HepG2 (cell line): ENCODE data around the gene PSKH1.

Experiments used
- CENPX ChIP-seq: sonication (generic); formaldehyde crosslinking; IDR thresholded peaks from 2 replicates; pipeline ENCODE4 v1.9.0; 2021; ENCODE audit warnings: mild to moderate bottlenecking, missing genetic modification reagents, moderate library complexity
- IKZF5 ChIP-seq: IDR thresholded peaks from 2 replicates; pipeline ENCODE4 v1.6.1; 2018; ENCODE audit warnings: missing genetic modification reagents, mild to moderate bottlenecking, missing compliant biosample characterization
- KMT2A ChIP-seq: sonication (generic); formaldehyde crosslinking; IDR thresholded peaks from 2 replicates; pipeline ENCODE4 v1.4.0; 2020; ENCODE audit warnings: missing genetic modification reagents
- NFYB ChIP-seq: sonication (generic); formaldehyde crosslinking; IDR thresholded peaks from 2 replicates; pipeline ENCODE4 v1.4.0; 2020; ENCODE audit warnings: missing genetic modification reagents
- POLR2G ChIP-seq: fragments of 200-400 bp; formaldehyde crosslinking; IDR thresholded peaks from 2 replicates; pipeline ENCODE4 v1.6.1; 2018; ENCODE audit warnings: mild to moderate bottlenecking, low read depth, low read length, moderate library complexity
- PRDM4 ChIP-seq: sonication (generic); formaldehyde crosslinking; IDR thresholded peaks from 2 replicates; pipeline ENCODE4 v1.9.0; 2021; ENCODE audit warnings: missing genetic modification reagents, borderline replicate concordance
- SATB2 ChIP-seq: sonication (generic); formaldehyde crosslinking; IDR thresholded peaks from 2 replicates; pipeline ENCODE4 v1.5.0; 2020; ENCODE audit warnings: missing genetic modification reagents

GRCh38 chr16:67919622-67920221 is 26.7 kb downstream of the PSKH1 start:
- TF ChIP-seq IKZF5 (CRISPR knock-in tag) (no peak), PRDM4 (no peak), CENPX (CRISPR knock-in tag) (no peak), SATB2 (CRISPR knock-in tag) (no peak), POLR2G (no peak), NFYB (CRISPR knock-in tag) (no peak), KMT2A (CRISPR knock-in tag) (no peak)
